Endothelial cell (in vitro differentiated cells): ENCODE measurements around the gene PUDP. TPM values are rescaled to one million over a fixed set of nuclear protein-coding genes. Genes with fewer than 3 reads are reported as not detected.
"Not testable (repeated sequence)": the region's sequence is repeated elsewhere in the genome, so short reads cannot be mapped to it uniquely, and the experiment has no call there.

ENCODE experiments used
- DNase-seq: peaks from one replicate; pipeline ENCODE4 v3.0.0; 2021; ENCODE audit warnings: low spot score
- H3K27ac Mint-ChIP-seq: one replicate; pipeline ENCODE4 v1.8.0; 2021; ENCODE audit warnings: mixed read lengths, inconsistent platforms; ENCODE audit not compliant: unreplicated experiment
- H3K27me3 Mint-ChIP-seq: one replicate; pipeline ENCODE4 v1.8.0; 2021; ENCODE audit warnings: mild to moderate bottlenecking, moderate library complexity, mixed read lengths, inconsistent platforms; ENCODE audit not compliant: unreplicated experiment
- H3K36me3 Mint-ChIP-seq: one replicate; pipeline ENCODE4 v1.8.0; 2021; ENCODE audit warnings: mild to moderate bottlenecking, low read depth, mixed read lengths, inconsistent platforms; ENCODE audit not compliant: unreplicated experiment
- H3K4me1 Mint-ChIP-seq: one replicate; pipeline ENCODE4 v1.8.0; 2021; ENCODE audit warnings: mild to moderate bottlenecking, mixed read lengths, inconsistent platforms; ENCODE audit not compliant: unreplicated experiment
- H3K4me3 Mint-ChIP-seq: one replicate; pipeline ENCODE4 v1.8.0; 2021; ENCODE audit warnings: mild to moderate bottlenecking, mixed read lengths, inconsistent platforms; ENCODE audit not compliant: unreplicated experiment
- H3K9me3 Mint-ChIP-seq: one replicate; pipeline ENCODE4 v1.8.0; 2021; ENCODE audit warnings: mixed read lengths, inconsistent platforms; ENCODE audit not compliant: unreplicated experiment
- total RNA-seq: library from RNA; stranded (reverse); fragmentation: NEBNext Ultra II Directional; extraction: Animal tissue kit (Norgen Biotek cat#: 25700); gene quantifications from one replicate; pipeline ENCODE4 v1.2.1, GENCODE V29; 2021; ENCODE audit not compliant: unreplicated experiment
- TF ChIP-seq, protein P1 (sequence below): fragments of 200-600 bp; sonication (generic); IDR thresholded peaks from one replicate; pipeline ENCODE4 v1.5.0; 2021; ENCODE audit warnings: antibody characterized with exemption; ENCODE audit not compliant: unreplicated experiment

PUDP gene
- total RNA-seq, 1 donor from 2014 or later = 45.0 TPM

DNA sequence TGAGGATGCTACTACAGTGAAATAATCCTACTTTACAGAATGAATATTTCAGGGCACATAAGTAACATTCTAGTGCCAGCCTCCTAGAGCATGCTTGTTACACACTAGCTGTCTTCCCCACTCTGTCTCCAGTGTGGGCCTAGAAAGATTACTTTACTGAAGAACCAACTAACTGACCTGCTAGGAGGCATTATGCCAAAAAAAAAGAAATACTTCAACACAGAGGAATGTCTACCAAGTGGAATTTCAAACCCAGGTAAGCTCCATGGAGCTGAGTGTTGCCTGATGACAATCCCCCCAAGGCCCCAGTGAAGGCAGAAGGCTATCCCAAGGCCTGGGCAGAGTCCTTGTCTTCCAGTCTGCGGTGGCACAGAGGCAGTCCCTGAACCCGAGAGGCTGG is 41.3 kb downstream of the PUDP start:
- DNase-seq = no peak
- Mint-ChIP-seq H3K4me3 (no peak overlapping the region), H3K4me1 (peaks cover 20% of the 10 kb centered on the region), H3K9me3 (no peaks in the 10 kb centered on the region), H3K27me3 (no peaks in the 10 kb centered on the region), H3K27ac (no peak overlapping the region), H3K36me3 (peaks cover 4% of the 10 kb centered on the region)
- TF ChIP-seq, protein P1, sequence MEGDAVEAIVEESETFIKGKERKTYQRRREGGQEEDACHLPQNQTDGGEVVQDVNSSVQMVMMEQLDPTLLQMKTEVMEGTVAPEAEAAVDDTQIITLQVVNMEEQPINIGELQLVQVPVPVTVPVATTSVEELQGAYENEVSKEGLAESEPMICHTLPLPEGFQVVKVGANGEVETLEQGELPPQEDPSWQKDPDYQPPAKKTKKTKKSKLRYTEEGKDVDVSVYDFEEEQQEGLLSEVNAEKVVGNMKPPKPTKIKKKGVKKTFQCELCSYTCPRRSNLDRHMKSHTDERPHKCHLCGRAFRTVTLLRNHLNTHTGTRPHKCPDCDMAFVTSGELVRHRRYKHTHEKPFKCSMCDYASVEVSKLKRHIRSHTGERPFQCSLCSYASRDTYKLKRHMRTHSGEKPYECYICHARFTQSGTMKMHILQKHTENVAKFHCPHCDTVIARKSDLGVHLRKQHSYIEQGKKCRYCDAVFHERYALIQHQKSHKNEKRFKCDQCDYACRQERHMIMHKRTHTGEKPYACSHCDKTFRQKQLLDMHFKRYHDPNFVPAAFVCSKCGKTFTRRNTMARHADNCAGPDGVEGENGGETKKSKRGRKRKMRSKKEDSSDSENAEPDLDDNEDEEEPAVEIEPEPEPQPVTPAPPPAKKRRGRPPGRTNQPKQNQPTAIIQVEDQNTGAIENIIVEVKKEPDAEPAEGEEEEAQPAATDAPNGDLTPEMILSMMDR = no peak

DNA sequence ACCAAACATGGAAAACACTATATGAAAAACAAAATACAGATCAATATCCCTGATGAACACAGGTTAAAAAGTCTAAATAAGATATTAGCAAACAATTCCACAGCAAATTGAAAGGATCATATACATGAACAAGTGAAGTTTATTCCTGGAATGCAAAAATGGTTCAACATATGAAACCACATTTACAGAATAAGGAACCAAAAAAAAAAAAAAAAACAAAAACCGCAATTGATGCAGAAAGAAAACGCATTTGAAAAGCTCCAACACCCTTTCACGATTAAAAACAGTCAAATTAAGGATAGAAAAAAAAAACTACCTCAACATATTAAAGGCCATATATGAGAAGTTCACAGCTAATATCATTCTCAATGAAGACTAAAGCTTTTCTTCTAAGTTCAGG is 45.8 kb downstream of the PUDP start:
- H3K27ac Mint-ChIP-seq = no peak overlapping the region
- TF ChIP-seq, protein P1 = no peak
- DNase-seq = no peak
- H3K4me1 Mint-ChIP-seq = peaks cover 9% of the 10 kb centered on the region
- peaks cover 4% of the 10 kb centered on the region for H3K36me3 Mint-ChIP-seq
- H3K4me3 Mint-ChIP-seq = no peak overlapping the region
- H3K27me3 Mint-ChIP-seq = no peaks in the 10 kb centered on the region
- H3K9me3 Mint-ChIP-seq = no peaks in the 10 kb centered on the region

DNA sequence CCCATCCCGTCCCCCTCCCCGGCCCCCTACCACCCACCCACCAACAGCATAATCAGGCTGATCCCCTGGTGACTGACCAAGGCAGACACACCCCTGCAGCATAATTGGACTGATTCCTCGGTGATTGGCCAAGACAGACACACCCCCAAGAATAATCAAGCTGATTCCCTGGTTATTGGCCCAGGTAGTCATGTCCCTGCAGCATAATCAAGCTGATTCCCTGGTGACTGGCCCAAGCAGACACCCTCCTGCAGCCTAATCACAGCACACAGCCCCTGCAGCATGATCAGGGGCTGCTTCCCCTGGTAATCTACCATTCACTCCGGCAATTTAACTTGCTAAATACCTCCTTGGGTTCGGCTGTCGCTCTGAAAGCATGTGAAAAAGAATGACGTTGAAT is 47.9 kb downstream of the PUDP start:
- Mint-ChIP-seq H3K27me3 (no peaks in the 10 kb centered on the region), H3K27ac (no peak overlapping the region), H3K36me3 (peaks cover 4% of the 10 kb centered on the region), H3K4me3 (no peak overlapping the region), H3K9me3 (no peaks in the 10 kb centered on the region), H3K4me1 (peaks cover 11% of the 10 kb centered on the region)
- DNase-seq = no peak
- TF ChIP-seq, protein P1 = no peak

DNA sequence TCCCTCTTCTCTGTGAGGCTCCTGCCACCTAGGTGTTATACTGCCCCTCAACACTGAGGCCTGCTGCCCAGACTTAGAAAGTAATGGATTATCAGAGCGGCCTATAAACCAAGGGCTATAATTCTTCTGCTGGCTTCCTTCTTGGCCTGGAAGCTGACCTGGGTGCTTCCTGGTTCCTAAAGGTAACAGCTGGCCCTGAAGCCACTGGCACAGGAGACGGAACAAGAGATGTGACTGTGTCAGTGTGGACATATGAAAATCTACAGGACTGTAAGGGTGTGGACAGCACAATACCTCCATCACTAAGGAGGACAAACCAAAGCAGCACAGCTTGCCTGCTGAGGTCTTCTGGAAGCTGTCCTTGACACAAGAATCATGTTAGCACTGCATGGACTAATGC is 52.3 kb downstream of the PUDP start:
- H3K36me3 Mint-ChIP-seq, H3K27ac Mint-ChIP-seq: not testable (repeated sequence)

DNA sequence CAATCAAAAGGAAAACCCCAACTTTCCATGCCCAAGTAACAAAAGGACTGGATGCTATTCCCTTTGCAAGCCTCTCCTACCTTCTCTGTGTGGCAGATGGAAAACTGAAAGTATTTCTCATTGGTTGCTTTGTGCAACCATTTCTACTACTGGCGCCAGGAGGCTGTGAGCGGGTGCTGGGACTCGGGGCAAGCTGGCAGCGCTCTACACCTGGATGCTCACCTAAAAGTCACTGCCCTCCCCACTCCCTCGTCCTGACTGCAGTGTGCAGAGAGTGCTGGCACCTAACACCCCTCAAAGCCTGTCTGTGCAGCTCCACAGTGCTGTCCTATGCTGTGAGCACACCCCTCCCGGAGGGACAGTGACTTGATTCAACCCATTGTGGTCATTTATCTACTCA is 54.6 kb downstream of the PUDP start:
- Mint-ChIP-seq H3K9me3 (no peaks in the 10 kb centered on the region), H3K4me1 (peaks cover 30% of the 10 kb centered on the region), H3K4me3 (no peak overlapping the region), H3K36me3 (no peaks in the 10 kb centered on the region), H3K27ac (no peak overlapping the region), H3K27me3 (no peaks in the 10 kb centered on the region)
- TF ChIP-seq, protein P1 = no peak
- no peak for DNase-seq

More for the DNA sequence above, 52.3 kb downstream of the PUDP start:
- not testable (repeated sequence) for H3K4me3 Mint-ChIP-seq, H3K27me3 Mint-ChIP-seq, DNase-seq, H3K9me3 Mint-ChIP-seq
- peaks cover 12% of the 10 kb centered on the region for H3K4me1 Mint-ChIP-seq

DNA sequence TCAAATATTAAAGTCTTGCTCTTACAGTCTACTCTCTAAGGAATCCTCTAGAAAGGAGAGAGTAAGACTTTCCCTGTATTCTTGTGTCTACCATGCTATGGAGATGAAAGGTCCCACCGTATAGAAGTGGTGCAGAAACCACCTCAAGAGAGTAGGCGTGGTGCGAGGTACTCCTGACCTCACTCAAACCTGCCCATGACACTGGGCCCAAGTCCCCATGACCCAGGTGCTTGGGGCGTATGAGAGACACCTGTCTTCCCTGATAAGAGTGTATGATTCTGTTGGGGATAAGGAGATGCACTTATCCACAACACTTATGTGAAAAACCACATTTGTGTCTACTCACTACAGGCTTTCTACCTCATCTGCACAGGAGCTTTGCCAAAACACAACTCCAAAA is 55.4 kb downstream of the PUDP start:
- peaks cover 28% of the 10 kb centered on the region for H3K4me1 Mint-ChIP-seq
- H3K9me3 Mint-ChIP-seq = no peaks in the 10 kb centered on the region
- no peak overlapping the region for H3K27ac Mint-ChIP-seq
- TF ChIP-seq, protein P1 = no peak
- no peak overlapping the region for H3K4me3 Mint-ChIP-seq
- no peak for DNase-seq
- no peaks in the 10 kb centered on the region for H3K27me3 Mint-ChIP-seq
- H3K36me3 Mint-ChIP-seq = no peaks in the 10 kb centered on the region
